Pancreas (tissue), 10 donors: ENCODE measurements around the gene PNRC2. TPM values are rescaled to one million over a fixed set of nuclear protein-coding genes. Genes with fewer than 3 reads are reported as not detected.

Experiments used
- ATAC-seq, 4 donors: fragments of 200-7000 bp; cut with Tn5 transposase; one replicate each; pipeline versions ENCODE4 v1.8.0 to v1.9.1; 2020; ENCODE audit warnings: mild to moderate bottlenecking in 4 of 4, moderate library complexity in 4 of 4
- DNase-seq, 6 donors: peaks; one replicate each; pipeline ENCODE4 v3.0.0-alpha.2; 2020
- FAIRE-seq: peaks from 2 replicates; lab custom pipeline; 2012; peaks lifted over from hg19 to GRCh38; lab: Jason Lieb, UNC
- H3K27ac ChIP-seq, 4 donors: fragments of 200-600 bp; sonication (generic); 1 replicate in 3 of 4; 2 replicates in 1 of 4; pipeline versions ENCODE4 v1.5.0 to v1.8.0; 2020
- H3K27me3 ChIP-seq, 4 donors: fragments of 200-600 bp; one replicate each; pipeline ENCODE4 v1.8.0; 2021
- H3K36me3 ChIP-seq, 3 donors: fragments of 200-600 bp; sonication (generic) in 1 of 3; one replicate each; pipeline versions ENCODE4 v1.5.0 to v1.8.0; 2020 to 2021
- H3K4me1 ChIP-seq, 3 donors: fragments of 200-600 bp; one replicate each; pipeline ENCODE4 v1.8.0; 2021
- H3K4me3 ChIP-seq, 4 donors: fragments of 200-600 bp; sonication (generic) in 2 of 4; one replicate each; pipeline versions ENCODE4 v1.5.0 to v1.8.0; 2020 to 2021
- H3K9me3 ChIP-seq, 4 donors: fragments of 200-600 bp; one replicate each; pipeline ENCODE4 v1.8.0; 2021
- WGBS, 2 donors: extraction: QIAGEN DNeasy Blood & Tissue Kit; methylation state at CpG; one replicate each; pipeline ENCODE4 v1.1.7; 2013; 5-methylcytosine and 5-hydroxymethylcytosine counted together
- intact Hi-C, 3 donors: fragments of 100-400 bp; cut with DNase I; formaldehyde crosslinking; loops; one replicate each; pipeline versions ENCODE4 v1.11.1 to v1.14.2; 2022
- polyA plus RNA-seq, 2 donors: library from polyadenylated mRNA; stranded (reverse); fragments of 200-250 nt; gene quantifications; one replicate each; pipeline ENCODE4 v1.2.3, GENCODE V29; 2013
- total RNA-seq, 6 donors: library from RNA; stranded (reverse); fragmentation: NEBNext Ultra II Directional in 4 of 6; extraction: Animal tissue kit (Norgen Biotek cat#: 25700) in 4 of 6; gene quantifications; one replicate each; pipeline versions ENCODE4 v1.2.1 to v1.2.4, GENCODE V29; 2021 to 2023
- TF ChIP-seq, protein P1 (sequence below), 4 donors: fragments of 200-600 bp; sonication (generic) in 3 of 4; IDR thresholded peaks; one replicate each; pipeline versions ENCODE4 v1.5.0 to v1.8.0; 2021; ENCODE audit warnings: antibody characterized with exemption in 4 of 4
- donor health status: healthy with polysubstance abuse.
- donor health status: DM: no; HTN: no; CAD: no; lungs with moderate emphysema.
- donor health status: DM: no; HTN: no; CAD: no.
- donor health status: control.
- donor health status: control.
- donor health status: Bipolar disorder and iron deficiency.
- donor health status: DM: yes; HTN: yes; CAD: no.
- donor health status: DM: no; HTN: no; CAD: no.
- donor health status: DM: no; HTN: no; CAD: no.
- donor health status: DM: yes; HTN: yes; CAD: no.

The PNRC2 gene
- total and polyA plus RNA-seq, 8 donors: 24.3 to 57.4 (median 38.3) TPM

DNA sequence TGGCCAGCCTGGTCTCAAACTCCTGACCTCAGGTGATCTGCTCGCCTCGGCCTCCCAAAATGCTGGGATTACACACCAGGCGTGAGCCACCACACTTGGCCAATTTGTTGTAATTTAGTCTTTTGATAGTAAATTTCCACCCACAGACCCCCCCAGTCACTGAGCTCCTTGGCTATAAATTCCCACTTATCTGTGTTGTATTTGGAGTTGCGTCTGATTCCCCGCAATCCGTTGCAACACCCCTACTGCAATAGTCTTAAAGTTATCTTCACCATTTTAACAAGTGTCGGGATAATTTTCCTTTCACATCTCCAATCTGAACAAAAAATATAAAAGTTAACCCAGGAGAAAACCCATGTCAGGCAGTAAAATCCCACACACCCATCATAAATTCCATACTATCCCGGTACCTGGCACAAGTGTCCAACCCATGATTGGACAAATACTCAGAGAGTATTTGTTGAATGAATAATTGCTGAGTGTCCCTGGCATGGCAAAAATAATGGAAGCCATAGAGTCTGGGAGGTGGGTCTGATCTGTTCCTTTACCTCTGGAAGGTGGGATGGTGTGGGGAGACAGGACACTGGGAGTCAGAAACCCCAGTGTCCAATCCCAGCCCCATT is 37.2 kb upstream of the PNRC2 start:
- peaks cover 0 to 12% (median 11%) of the 10 kb centered on the region in 3 donors for H3K4me1 ChIP-seq
- 83 to 84% methylated on average over 8 of the region's 8 CpGs for WGBS, 2 donors
- DNase-seq (no peak), ATAC-seq (no peak), FAIRE-seq (no peak)
- no peak overlapping the region for H3K4me3 ChIP-seq
- TF ChIP-seq, protein P1, sequence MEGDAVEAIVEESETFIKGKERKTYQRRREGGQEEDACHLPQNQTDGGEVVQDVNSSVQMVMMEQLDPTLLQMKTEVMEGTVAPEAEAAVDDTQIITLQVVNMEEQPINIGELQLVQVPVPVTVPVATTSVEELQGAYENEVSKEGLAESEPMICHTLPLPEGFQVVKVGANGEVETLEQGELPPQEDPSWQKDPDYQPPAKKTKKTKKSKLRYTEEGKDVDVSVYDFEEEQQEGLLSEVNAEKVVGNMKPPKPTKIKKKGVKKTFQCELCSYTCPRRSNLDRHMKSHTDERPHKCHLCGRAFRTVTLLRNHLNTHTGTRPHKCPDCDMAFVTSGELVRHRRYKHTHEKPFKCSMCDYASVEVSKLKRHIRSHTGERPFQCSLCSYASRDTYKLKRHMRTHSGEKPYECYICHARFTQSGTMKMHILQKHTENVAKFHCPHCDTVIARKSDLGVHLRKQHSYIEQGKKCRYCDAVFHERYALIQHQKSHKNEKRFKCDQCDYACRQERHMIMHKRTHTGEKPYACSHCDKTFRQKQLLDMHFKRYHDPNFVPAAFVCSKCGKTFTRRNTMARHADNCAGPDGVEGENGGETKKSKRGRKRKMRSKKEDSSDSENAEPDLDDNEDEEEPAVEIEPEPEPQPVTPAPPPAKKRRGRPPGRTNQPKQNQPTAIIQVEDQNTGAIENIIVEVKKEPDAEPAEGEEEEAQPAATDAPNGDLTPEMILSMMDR (IDR thresholded peaks at IDR 0.05): no peak
- no peaks in the 10 kb centered on the region for H3K27me3 ChIP-seq
- no peaks in the 10 kb centered on the region for H3K36me3 ChIP-seq
- intact Hi-C loops: no loop called here
- no peak overlapping the region for H3K27ac ChIP-seq
- H3K9me3 ChIP-seq: no peaks in the 10 kb centered on the region

DNA sequence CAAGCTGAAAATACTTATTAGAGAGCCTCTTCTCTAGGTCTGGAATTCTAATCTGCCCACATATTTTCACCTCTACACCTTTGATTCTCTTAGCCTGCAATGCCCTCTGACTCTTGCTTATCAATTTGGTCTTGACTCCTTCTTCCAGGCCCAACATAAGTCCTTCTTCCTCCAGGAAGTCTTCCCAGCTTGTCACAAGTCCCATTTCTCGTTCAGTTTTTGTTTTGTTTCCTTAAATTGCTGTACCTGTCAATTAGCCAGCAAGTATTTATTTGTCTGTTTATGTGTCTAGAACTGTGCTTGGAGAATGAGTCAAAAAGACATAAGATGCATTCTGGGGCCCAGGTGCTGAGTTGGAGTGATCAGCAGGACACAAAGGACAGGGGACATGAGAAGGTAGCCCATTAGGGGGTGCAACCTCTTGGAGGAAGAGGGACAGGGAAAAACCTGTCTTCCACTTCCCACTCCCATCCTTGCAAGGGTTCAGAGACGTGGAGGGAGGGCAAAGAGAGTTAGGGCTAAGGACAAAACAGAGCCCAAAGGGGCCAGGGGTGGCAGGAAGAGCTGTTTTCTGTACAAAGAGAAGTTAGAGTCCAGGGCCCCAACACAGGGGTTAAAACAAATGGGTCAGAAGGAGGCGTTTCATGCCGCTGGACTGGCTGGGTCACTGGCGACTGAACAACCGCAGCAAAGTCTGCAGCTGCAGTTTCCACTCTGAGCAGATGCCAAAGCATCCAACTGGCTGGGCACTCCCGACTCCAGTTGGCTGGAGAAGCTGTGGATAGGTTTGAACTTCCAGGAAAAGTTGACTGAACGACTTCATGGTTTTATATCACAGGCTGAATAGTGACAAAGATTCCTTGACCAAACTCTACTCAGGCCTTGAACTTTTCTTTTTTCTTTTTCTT is 35.8 kb upstream of the PNRC2 start:
- Histone ChIP-seq H3K9me3 (no peaks in the 10 kb centered on the region), H3K27ac (no peak overlapping the region), H3K4me3 (no peak overlapping the region), H3K27me3 (no peaks in the 10 kb centered on the region), H3K4me1 (peaks cover 0 to 12% (median 11%) of the 10 kb centered on the region in 3 donors), H3K36me3 (no peaks in the 10 kb centered on the region)
- intact Hi-C loops: no loop called here
- DNase-seq (no peak), ATAC-seq (no peak), FAIRE-seq (no peak)
- TF ChIP-seq, protein P1 (IDR thresholded peaks at IDR 0.05): no peak
- WGBS, 2 donors: 23 to 27% methylated on average over 8 of the region's 8 CpGs

DNA sequence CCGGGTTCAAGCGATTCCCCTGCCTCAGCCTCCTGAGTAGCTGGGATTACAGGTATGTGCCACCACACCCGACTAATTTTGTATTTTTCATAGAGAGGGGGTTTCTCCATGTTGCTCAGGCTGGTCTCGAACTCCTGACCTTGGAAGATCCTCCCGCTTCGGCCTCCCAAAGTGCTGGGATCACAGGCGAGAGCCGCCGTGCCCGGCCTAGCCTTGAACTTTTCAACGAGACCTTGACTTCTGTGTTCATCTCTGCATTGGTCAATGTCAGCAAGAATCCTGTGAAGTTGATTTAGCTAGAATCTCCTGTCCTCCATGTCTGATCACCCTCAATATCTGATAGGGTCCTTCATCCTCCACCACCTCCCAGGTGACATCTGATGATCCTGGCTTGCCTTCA is 35.0 kb upstream of the PNRC2 start:
- no peaks in the 10 kb centered on the region for H3K36me3 ChIP-seq
- H3K4me1 ChIP-seq: peaks cover 0 to 12% (median 11%) of the 10 kb centered on the region in 3 donors
- ATAC-seq (no peak), FAIRE-seq (no peak), DNase-seq (no peak)
- TF ChIP-seq, protein P1 (IDR thresholded peaks at IDR 0.05): no peak
- intact Hi-C loops: no loop called here
- no peak overlapping the region for H3K4me3 ChIP-seq
- no peaks in the 10 kb centered on the region for H3K27me3 ChIP-seq
- no peak overlapping the region for H3K27ac ChIP-seq
- 87% methylated on average over 11 of the region's 11 CpGs for WGBS, 2 donors
- no peaks in the 10 kb centered on the region for H3K9me3 ChIP-seq

DNA sequence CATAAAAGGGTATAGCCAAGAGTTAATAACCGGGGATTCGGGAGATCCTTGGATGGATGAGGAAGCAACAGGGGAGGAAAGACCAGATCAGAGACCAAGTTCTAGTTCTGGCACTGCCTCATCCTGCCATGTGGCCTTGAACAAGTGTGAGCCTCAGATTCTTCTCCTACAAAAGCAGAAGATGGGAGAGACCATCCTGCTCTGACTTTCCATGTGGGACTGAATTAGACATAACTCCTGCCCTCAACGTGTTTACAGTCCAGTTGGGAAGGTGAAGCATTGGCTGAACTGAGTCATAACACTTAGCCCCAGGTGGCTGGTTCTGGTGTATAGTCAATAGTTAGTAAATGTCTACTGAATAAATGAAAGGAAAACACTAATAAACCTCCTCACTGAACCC is 34.3 kb upstream of the PNRC2 start:
- H3K4me3 ChIP-seq: no peak overlapping the region
- H3K9me3 ChIP-seq: no peaks in the 10 kb centered on the region
- DNase-seq (no peak), ATAC-seq (no peak), FAIRE-seq (no peak)
- 80 to 86% methylated on average over 3 of the region's 3 CpGs for WGBS, 2 donors
- peaks cover 0 to 8% (median 5%) of the 10 kb centered on the region in 3 donors for H3K4me1 ChIP-seq
- H3K27ac ChIP-seq: no peak overlapping the region
- H3K36me3 ChIP-seq: no peaks in the 10 kb centered on the region
- TF ChIP-seq, protein P1 (IDR thresholded peaks at IDR 0.05): no peak
- no peaks in the 10 kb centered on the region for H3K27me3 ChIP-seq
- intact Hi-C loops: no loop called here
